SK-N-SH treated with all-trans-retinoic acid at 6 μM for 48 hours (cell line): ENCODE data around the gene EEF2KMT.
"Not testable (repeated sequence)": the region's sequence is repeated elsewhere in the genome, so short reads cannot be mapped to it uniquely, and the experiment has no call there.

Source experiments
- ATAC-seq: fragments of 200-7000 bp; cut with Tn5 transposase; 3 replicates; pipeline ENCODE4 v1.9.1; 2020; ENCODE audit warnings: mild to moderate bottlenecking, moderate library complexity
- ESRRG ChIP-seq: fragments of 250-450 bp; sonication (Bioruptor Pico); IDR thresholded peaks from 2 replicates; pipeline ENCODE4 v1.6.1; 2021; ENCODE audit warnings: mild to moderate bottlenecking
- GLIS3 ChIP-seq: fragments of 250-450 bp; sonication (Bioruptor Pico); IDR thresholded peaks from 2 replicates; pipeline ENCODE4 v1.5.0; 2020; ENCODE audit warnings: mild to moderate bottlenecking, moderate library complexity
- ISL1 ChIP-seq: fragments of 250-450 bp; sonication (Bioruptor Pico); IDR thresholded peaks from 2 replicates; pipeline ENCODE4 v2.1.2; 2022; ENCODE audit warnings: mild to moderate bottlenecking, moderate library complexity
- PPARA ChIP-seq: fragments of 250-450 bp; sonication (Bioruptor Pico); IDR thresholded peaks from 2 replicates; pipeline ENCODE4 v1.5.0; 2020; ENCODE audit warnings: mild to moderate bottlenecking, borderline replicate concordance
- RARB ChIP-seq: fragments of 250-450 bp; sonication (Bioruptor Pico); IDR thresholded peaks from 2 replicates; pipeline ENCODE4 v1.8.0; 2021; ENCODE audit warnings: mild to moderate bottlenecking, moderate library complexity
- SNAI2 ChIP-seq: fragments of 250-450 bp; sonication (Bioruptor Pico); IDR thresholded peaks from 2 replicates; pipeline ENCODE4 v1.5.0; 2020; ENCODE audit warnings: mild to moderate bottlenecking, moderate library complexity
- TCF4 ChIP-seq: fragments of 250-450 bp; sonication (Bioruptor Pico); IDR thresholded peaks from 2 replicates; pipeline ENCODE4 v1.8.0; 2021; ENCODE audit warnings: mild to moderate bottlenecking, moderate library complexity, borderline replicate concordance
- TOX ChIP-seq: fragments of 250-450 bp; sonication (Bioruptor Pico); IDR thresholded peaks from 2 replicates; pipeline ENCODE4 v1.8.0; 2021; ENCODE audit warnings: mild to moderate bottlenecking, moderate library complexity, borderline replicate concordance
- ZC3H10 ChIP-seq: fragments of 250-450 bp; sonication (Bioruptor Pico); IDR thresholded peaks from 2 replicates; pipeline ENCODE4 v1.5.1; 2021; ENCODE audit warnings: mild to moderate bottlenecking, moderate library complexity
- ZFP3 ChIP-seq: fragments of 250-450 bp; sonication (Bioruptor Pico); IDR thresholded peaks from 2 replicates; pipeline ENCODE4 v1.5.0; 2020; ENCODE audit warnings: mild to moderate bottlenecking, moderate library complexity
- ZFP30 ChIP-seq: fragments of 450-650 bp; formaldehyde crosslinking; IDR thresholded peaks from 2 replicates; pipeline ENCODE4 v1.5.0; 2022; ENCODE audit warnings: mild to moderate bottlenecking, moderate library complexity
- ZNF70 ChIP-seq: fragments of 450-650 bp; formaldehyde crosslinking; IDR thresholded peaks from 2 replicates; pipeline ENCODE4 v1.5.0; 2020; ENCODE audit warnings: mild to moderate bottlenecking, moderate library complexity
- TF ChIP-seq, protein P1 (sequence below): fragments of 250-450 bp; sonication (Bioruptor Pico); IDR thresholded peaks from 2 replicates; pipeline ENCODE4 v1.8.0; 2021; ENCODE audit warnings: low read depth, mild to moderate bottlenecking, moderate library complexity, borderline replicate concordance

EEF2KMT gene, protein sequence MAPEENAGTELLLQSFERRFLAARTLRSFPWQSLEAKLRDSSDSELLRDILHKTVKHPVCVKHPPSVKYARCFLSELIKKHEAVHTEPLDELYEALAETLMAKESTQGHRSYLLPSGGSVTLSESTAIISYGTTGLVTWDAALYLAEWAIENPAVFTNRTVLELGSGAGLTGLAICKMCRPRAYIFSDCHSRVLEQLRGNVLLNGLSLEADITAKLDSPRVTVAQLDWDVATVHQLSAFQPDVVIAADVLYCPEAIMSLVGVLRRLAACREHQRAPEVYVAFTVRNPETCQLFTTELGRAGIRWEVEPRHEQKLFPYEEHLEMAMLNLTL

DNA sequence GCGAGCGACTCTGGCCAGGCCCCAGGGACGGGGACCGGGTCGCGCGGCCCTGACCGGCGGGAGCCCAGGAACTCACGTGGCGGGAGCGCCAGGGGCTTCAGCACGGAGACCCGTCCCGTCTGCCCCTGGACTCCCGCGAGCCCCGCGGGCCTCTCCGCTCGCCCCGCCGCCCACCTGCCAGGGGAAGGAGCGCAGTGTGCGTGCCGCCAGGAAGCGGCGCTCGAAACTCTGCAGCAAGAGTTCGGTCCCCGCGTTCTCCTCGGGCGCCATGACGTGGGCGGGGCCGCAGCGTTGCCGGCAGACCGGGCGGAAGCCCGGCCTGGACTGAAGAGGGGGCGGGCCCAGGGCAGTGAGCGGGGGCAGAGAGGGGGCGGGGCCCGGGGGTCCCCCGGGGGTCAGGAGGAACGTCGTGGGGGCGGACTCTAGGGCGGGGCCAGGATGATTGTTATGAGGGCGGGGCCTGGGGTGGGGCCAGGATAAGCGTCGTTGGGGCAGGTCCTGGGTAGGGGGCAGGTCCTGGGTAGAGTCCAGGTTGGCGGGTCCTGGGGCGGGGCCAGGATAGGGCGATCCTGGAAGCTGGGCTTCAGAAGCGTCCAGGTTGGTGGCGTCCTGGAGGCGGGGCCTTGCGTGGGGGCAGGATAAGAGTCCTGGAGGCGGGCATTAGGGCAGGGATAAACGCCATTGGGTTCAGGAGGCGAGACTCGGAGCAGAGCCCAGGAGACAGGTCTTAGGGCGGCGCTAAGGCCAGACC, at the start of gene EEF2KMT:
Gene EEF2KMT, minus strand, starts transcription at position 326 of the 751 bp plus-strand sequence. Its CDS starts 56 bp downstream, at position 270.
- ATAC-seq, result peak; percentile 99

DNA sequence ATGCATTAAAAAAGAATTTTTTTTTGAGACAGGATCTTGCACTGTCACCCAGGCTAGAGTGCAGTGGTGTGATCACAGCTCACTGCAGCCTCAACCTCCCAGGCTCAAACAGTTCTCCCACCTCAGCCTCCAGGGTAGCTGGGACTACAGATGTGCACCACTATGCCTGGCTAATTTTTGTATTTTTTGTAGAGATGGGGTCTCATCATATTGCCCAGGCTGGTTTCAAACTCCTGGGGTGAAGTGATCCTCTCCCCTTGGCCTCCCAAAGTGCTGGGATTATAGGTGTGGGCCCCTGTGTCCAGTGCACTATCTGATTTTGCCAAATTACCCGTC, 47.0 kb upstream of the EEF2KMT start:
- ATAC-seq, result not testable (repeated sequence)

DNA sequence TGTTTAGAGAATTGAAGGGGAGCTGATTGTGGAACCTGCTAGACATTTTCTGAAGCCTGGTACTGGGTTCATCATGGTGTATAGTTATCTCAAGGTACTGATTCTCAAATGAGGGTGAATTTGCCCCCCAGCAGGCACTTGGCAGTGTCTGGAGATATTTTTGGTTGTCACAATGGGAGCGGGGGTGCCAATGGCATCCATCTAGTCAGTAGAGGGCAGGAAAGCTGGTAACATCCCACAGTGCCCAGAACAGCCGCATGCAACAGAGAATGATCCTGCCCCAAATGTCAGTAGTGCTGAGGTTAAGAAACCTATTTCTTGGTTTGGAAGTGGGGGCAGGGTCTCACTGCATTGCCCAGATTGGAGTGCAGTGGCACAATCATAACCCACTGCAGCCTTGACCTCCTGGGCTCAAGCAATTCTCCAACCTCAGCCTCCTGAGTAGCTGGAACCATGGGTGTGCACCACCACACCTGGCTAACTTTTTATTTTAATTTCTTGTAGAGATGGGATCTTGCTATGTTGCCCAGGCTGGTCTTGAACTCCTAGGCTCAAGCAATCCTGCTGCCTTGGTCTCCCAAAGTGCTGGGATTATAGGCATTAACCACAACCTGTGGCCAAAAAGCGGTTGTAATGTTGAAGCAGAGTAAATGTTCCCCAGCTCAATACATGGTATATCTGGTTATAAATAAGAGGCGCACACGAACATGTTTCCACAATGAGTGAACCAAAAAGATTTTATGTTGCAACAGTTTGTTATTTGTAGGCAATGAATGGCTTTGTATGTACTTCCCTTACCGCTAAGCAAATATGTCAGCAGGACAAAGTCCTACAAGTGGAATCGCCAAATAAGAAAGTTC, 46.4 kb upstream of the EEF2KMT start:
- no peak for ATAC-seq
- TF ChIP-seq ZFP30, result no peak
- TF ChIP-seq ZNF70 (CRISPR knock-in tag), result no peak
- no peak for TF ChIP-seq TCF4 (CRISPR knock-in tag)
- TF ChIP-seq ISL1 (CRISPR knock-in tag), result no peak
- TF ChIP-seq TOX, result no peak
- no peak for TF ChIP-seq PPARA (CRISPR knock-in tag)
- no peak for TF ChIP-seq ZC3H10 (CRISPR knock-in tag)
- no peak for TF ChIP-seq RARB (CRISPR knock-in tag)
- no peak for TF ChIP-seq ESRRG (CRISPR knock-in tag)
- TF ChIP-seq, protein P1, sequence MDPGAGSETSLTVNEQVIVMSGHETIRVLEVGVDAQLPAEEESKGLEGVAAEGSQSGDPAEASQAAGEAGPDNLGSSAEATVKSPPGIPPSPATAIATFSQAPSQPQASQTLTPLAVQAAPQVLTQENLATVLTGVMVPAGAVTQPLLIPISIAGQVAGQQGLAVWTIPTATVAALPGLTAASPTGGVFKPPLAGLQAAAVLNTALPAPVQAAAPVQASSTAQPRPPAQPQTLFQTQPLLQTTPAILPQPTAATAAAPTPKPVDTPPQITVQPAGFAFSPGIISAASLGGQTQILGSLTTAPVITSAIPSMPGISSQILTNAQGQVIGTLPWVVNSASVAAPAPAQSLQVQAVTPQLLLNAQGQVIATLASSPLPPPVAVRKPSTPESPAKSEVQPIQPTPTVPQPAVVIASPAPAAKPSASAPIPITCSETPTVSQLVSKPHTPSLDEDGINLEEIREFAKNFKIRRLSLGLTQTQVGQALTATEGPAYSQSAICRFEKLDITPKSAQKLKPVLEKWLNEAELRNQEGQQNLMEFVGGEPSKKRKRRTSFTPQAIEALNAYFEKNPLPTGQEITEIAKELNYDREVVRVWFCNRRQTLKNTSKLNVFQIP (CRISPR knock-in tag), result no peak
- TF ChIP-seq GLIS3 (CRISPR knock-in tag), result no peak
- no peak for TF ChIP-seq SNAI2
- TF ChIP-seq ZFP3 (CRISPR knock-in tag), result no peak

DNA sequence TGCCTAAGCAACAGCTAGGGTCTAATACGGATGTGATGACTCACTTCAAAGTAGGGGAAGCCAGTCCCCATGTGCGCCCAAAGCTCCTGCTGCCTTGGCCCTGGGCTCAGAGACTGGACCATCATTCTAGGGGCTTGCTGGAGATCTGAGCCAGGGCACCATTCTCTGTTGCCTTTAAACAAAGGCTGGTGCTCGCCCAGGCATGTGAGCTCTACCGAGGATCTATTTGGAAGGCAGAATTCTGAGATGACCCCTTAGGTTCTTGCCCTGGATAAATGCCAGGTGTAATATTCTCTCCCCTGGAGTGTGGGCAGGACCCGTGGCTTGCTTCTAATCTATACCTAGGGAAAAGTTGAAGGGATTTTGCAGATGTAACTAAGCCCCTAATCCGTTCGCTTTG, 42.6 kb upstream of the EEF2KMT start:
- not testable (repeated sequence) for ATAC-seq

DNA sequence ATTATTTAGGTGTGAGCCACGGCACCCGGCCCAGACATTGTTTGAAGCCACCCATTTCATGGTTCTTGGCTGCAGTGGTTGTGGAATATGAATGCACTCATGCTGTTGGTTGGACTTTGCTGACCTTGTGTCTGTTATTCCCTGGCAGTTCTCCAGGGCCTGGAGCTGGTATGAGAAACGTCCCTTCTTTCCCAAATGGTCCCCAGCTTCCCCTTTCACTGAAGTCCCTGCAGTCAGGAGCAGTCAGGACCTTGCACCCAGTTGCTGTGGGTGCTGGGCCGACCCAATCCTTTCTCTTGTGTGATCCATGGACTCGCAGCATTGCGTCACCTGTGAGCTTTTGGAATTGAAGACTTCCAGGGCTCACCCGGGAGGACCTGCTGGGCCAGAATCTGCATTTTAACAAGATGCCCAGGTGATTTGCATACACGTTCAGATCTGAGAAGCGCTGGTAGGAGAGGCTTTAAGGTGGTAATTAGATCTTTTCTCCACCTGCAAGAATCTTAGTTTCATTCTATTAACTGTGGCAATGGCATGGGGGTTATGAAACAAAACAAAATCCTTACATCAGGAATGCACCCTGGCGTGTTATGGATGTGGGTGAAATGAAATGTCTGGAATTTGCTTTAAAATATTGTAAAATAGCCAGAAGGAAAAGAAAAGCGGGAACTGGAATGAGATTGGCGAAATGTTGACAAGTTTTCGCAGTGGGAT, 37.3 kb upstream of the EEF2KMT start:
- ATAC-seq, result not testable (repeated sequence)

DNA sequence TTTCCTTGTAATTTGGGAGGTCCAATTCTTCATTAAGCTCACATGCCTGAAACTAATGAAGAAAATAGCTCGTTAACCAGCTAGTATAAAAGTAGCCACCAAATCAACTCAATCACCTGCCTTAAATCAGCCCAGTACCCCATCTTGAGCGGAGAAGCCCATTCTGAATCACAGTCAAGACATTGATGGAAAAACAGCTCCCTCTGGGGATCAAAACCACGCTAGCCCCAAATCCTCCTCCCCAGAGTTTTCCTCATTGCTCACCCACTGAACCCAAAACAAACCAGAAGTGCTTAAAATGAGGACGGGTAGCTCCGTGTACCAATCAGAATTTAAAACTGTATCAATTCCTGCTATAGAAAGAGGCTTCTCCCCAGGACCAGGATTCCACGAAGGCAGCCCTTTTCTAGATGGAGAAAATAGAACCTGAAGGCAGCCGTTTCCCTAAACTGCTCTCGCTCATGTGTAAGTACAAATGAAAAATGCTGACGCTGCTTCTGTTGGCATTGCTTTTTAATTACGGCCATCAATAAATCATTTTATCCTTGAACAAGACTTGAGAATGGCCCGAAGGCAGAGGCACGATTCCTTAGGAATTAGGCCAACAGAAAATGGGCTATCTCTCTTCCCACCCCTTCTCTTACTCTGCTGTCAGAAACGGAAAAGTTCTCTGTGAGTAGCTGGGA, 35.5 kb upstream of the EEF2KMT start:
- not testable (repeated sequence) for ATAC-seq

DNA sequence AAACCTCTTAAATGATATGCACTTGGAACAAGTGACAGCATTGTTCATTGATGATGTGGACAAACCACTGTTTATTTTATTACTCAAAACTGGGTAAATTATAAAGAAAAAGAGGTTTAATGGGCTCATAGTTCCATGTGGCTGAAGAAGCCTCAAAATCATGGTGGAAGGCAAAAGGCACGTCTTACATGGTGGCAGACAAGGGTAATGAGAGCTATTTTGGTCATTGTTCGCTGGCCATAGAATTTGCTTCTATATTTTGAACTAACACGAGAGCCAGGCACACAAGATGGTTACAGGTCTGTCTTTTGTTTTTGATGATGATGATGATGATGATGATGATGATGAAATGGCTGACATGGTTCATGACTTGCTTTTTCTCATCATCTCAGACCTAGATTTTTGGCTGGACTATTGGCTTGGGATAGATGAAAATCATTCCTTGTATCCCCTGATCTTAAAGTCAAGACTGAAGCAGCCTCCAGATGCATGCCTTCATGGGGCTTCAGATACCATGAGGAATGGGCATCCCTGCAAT, 33.9 kb upstream of the EEF2KMT start:
- ATAC-seq, result not testable (repeated sequence)

DNA sequence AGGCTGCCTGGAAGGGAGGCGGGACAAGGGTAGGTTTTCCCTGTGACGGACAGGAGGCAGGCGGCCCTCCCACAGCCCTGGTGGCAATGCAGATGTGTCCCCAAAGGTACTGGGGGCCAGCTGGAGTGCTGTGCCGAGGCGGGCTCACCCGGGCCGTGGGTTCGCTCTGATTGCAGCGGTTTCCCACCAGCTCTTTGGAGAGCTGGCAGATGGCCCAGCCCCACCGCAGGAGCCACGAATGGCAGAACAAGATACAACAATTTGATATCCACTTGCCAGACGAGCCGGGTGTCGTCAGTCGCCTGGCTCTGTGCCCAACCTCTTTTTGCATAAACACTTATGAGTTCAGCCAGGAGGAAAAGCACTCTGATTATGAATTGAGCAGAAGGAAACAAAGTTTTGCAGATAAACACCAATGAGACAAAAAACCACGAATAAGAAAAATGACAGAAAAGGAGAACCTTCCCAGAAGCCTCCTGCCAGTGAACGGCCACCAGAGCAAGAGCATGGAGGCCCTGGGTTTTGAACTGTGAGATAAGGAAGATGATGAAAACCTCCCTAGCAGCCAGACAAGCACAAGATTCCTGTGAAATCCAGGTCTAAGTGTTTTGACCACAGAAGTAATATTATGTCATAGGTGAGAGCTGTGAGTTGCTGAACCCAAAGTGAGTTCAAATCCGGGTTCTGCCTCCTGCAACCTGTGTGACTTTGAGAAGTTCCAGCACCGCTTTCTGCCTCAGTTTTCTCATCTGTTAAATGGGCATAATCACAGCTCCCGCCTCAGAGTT, 19.9 kb upstream of the EEF2KMT start:
- ATAC-seq, result not testable (repeated sequence)

DNA sequence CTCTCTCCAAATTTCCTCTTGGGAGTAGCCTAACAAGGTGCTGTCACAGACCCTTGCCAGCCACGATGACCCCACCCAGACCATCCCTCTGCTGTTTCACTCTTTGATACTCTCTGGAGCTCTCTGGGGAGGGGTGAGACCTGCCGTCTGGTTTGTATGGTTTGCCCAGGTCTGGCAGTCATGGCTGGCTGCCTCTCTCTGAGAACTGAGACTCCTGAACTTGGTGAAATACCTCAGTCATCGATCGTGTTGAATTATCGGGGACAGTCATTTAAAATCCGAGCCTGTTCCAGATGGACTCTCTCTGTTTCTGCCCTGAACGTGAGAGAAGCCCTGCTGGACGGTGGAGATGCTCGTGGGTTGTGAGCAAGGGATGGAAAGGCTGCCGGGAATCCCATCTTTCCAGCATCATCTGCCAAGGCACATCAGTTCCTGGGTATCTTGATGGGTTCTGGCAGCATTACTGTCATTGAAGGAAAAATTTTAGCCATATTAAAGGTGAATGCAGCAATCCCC, 19.2 kb upstream of the EEF2KMT start:
- not testable (repeated sequence) for ATAC-seq

DNA sequence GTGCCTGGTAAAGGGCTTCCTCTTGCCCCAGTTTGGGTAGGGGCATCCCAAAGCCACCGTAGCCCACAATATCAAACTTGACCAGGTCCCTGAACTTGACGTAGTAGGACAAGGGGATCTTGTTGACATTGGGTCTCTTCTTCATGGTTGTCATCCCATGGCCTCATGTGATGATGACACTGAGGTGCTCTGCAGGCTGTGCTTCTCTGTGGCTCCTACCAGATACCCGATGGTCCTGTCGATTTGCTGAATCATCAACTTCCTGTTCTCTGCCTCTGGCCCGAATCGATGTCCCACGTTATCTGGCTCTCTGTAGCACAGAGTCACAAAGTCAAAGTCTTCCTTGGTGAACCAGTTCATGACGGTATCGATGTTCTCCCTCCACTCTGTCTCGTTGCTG, 13.3 kb upstream of the EEF2KMT start:
- not testable (repeated sequence) for ATAC-seq
